ENCODE data around the gene MBOAT1.

- no peak for TF ChIP-seq NFIC (IDR thresholded peaks at IDR 0.05)
- no peak for TF ChIP-seq TCF12 (IDR thresholded peaks at IDR 0.05; ENCODE audit: low read depth)
- no peak for TF ChIP-seq CEBPB (IDR thresholded peaks at IDR 0.05)
- TF ChIP-seq TAF1 (IDR thresholded peaks at IDR 0.05; ENCODE audit: low read depth): no peak
- no peak for TF ChIP-seq EP300 (IDR thresholded peaks at IDR 0.05; ENCODE audit: borderline replicate concordance)
- no peak for TF ChIP-seq TEAD4 (IDR thresholded peaks at IDR 0.05)
- TF ChIP-seq USF1 (IDR thresholded peaks at IDR 0.05): no peak
- no peak for TF ChIP-seq EGR1 (IDR thresholded peaks at IDR 0.05)
- no peak for TF ChIP-seq REST (IDR thresholded peaks at IDR 0.05; ENCODE audit: low read depth)
- TF ChIP-seq ZBTB7A (IDR thresholded peaks at IDR 0.05; ENCODE audit: low read depth): no peak
- no peak for TF ChIP-seq MAX (IDR thresholded peaks at IDR 0.05)
These were observed 87.7 kb downstream of the MBOAT1 start for GRCh38 chr6:20124545-20124944.
